ENCODE measurements around the gene BCAR1. TPM values are rescaled to one million over a fixed set of nuclear protein-coding genes. Genes with fewer than 3 reads are reported as not detected.

Gene BCAR1
- total and polyA plus RNA-seq, 2 experiments from 2014 or later, result 37.9 to 140 TPM

GRCh38 chr16:75230471-75231110 is 20.8 kb downstream of the BCAR1 start:
- no peaks in the 10 kb centered on the region for H3K9me3 Mint-ChIP-seq
- H3K9me2 ChIP-seq (ENCODE audit: insufficient read depth), result no peaks in the 10 kb centered on the region
- peaks cover 8% of the 10 kb centered on the region for H3K4me1 Mint-ChIP-seq
- DNase-seq (ENCODE audit: low spot score) (no peak), ATAC-seq (no peak)
- no peak overlapping the region for H3K4me2 ChIP-seq
- H2AFZ ChIP-seq, result no peak overlapping the region
- no peak overlapping the region; the same call in 1 of the 2 replicates for H3K27ac ChIP-seq (ENCODE audit: low read depth)
- no peak overlapping the region for H3K4me3 ChIP-seq
- H4K20me1 ChIP-seq (replicated peaks; ENCODE audit: insufficient read depth), result peaks cover 14% of the 10 kb centered on the region; the same call in 1 of the 2 replicates
- no peaks in the 10 kb centered on the region for H3K27me3 ChIP-seq (ENCODE audit: insufficient read depth)
- H3K27ac Mint-ChIP-seq, result no peak overlapping the region
- H3K4me3 Mint-ChIP-seq, result no peak overlapping the region
- peaks cover 26% of the 10 kb centered on the region for H3K27me3 Mint-ChIP-seq (ENCODE audit: insufficient read depth, low read depth, poor library complexity)
- no peaks in the 10 kb centered on the region for H3K4me1 ChIP-seq (ENCODE audit: insufficient read depth)
- peaks cover 12% of the 10 kb centered on the region; the same call in 1 of the 2 replicates for H3K79me2 ChIP-seq (replicated peaks; ENCODE audit: insufficient read depth)
- peaks cover 61% of the 10 kb centered on the region for H3K36me3 Mint-ChIP-seq (ENCODE audit: low read depth)
- peaks cover 30% of the 10 kb centered on the region; the same call in 1 of the 2 replicates for H3K36me3 ChIP-seq (ENCODE audit: insufficient read depth)
- TF ChIP-seq CREB1 (CRISPR knock-in tag; IDR thresholded peaks at IDR 0.05; ENCODE audit: low read depth), result no peak
- no peak for TF ChIP-seq POLR2AphosphoS5 (IDR thresholded peaks at IDR 0.05; ENCODE audit: low read depth)
- TF ChIP-seq ZNF331 (CRISPR knock-in tag; IDR thresholded peaks at IDR 0.05; ENCODE audit: low read depth), result no peak
- TF ChIP-seq NANOG (IDR thresholded peaks at IDR 0.05; ENCODE audit: borderline replicate concordance), result no peak
- TF ChIP-seq EZH2 (IDR thresholded peaks at IDR 0.05; ENCODE audit: low read depth, unreplicated experiment), result no peak
- no peak for TF ChIP-seq ETS1 (IDR thresholded peaks at IDR 0.05)
- TF ChIP-seq JUNB (IDR thresholded peaks at IDR 0.05; ENCODE audit: unreplicated experiment), result no peak
- no peak for TF ChIP-seq EZH2phosphoT487 (IDR thresholded peaks at IDR 0.05; ENCODE audit: unreplicated experiment)
- TF ChIP-seq STAT1 (IDR thresholded peaks at IDR 0.05; ENCODE audit: unreplicated experiment), result no peak
- TF ChIP-seq ZNF114 (CRISPR knock-in tag; IDR thresholded peaks at IDR 0.05), result no peak
- no peak for TF ChIP-seq ZNF462 (CRISPR knock-in tag; IDR thresholded peaks at IDR 0.05)
- no peak for TF ChIP-seq CTCF (conservative IDR thresholded peaks at IDR 0.05; ENCODE audit: low read depth in 2 of 2)
- H3F3A ChIP-seq (replicated peaks; ENCODE audit: low read depth), result peaks cover 36% of the 10 kb centered on the region
